Activated CD4-positive, alpha-beta memory T cell treated with anti-CD3 and anti-CD28 coated beads for 36 hours (primary cell): ENCODE data around the gene TBCD. TPM values are rescaled to one million over a fixed set of nuclear protein-coding genes. Genes with fewer than 3 reads are reported as not detected.

Experiments
- CTCF ChIA-PET: fragments of 350-600 bp; sonication (Branson Sonifier 250); formaldehyde crosslinking; loops from one replicate; lab custom pipeline; 2021; ENCODE audit warnings: antibody characterized with exemption, inconsistent platforms; lab: Charles Lee
- POLR2A ChIA-PET: fragments of 350-600 bp; sonication (Branson Sonifier 250); formaldehyde crosslinking; loops from one replicate; lab custom pipeline; 2021; ENCODE audit warnings: antibody characterized with exemption; lab: Charles Lee
- DNase-seq: peaks from one replicate; pipeline ENCODE4 v3.0.0-alpha.2; 2020
- H3K27ac Mint-ChIP-seq: one replicate; pipeline ENCODE4 v1.8.0; 2021; ENCODE audit warnings: mixed read lengths
- H3K27me3 Mint-ChIP-seq: one replicate; pipeline ENCODE4 v1.8.0; 2021; ENCODE audit warnings: mixed read lengths
- H3K36me3 Mint-ChIP-seq: one replicate; pipeline ENCODE4 v1.8.0; 2021; ENCODE audit warnings: mixed read lengths
- H3K4me1 Mint-ChIP-seq: one replicate; pipeline ENCODE4 v1.8.0; 2021; ENCODE audit warnings: low read depth, mixed read lengths
- H3K4me3 Mint-ChIP-seq: one replicate; pipeline ENCODE4 v1.8.0; 2021; ENCODE audit warnings: mild to moderate bottlenecking, mixed read lengths
- H3K9me3 Mint-ChIP-seq: one replicate; pipeline ENCODE4 v1.8.0; 2021; ENCODE audit warnings: mixed read lengths
- intact Hi-C: fragments of 100-400 bp; cut with micrococcal nuclease; formaldehyde crosslinking; loops from one replicate; pipeline ENCODE4 v1.15.1; 2023
- total RNA-seq, 2 experiments: library from RNA; stranded (reverse); gene quantifications; one replicate each; pipeline ENCODE4 v1.2.3, GENCODE V29; 2021

The TBCD gene
- total RNA-seq, 2 experiments from 2014 or later, result 97.0 to 98.2 TPM

GRCh38 chr17:82910770-82911169 is 158.9 kb downstream of the TBCD start:
- Mint-ChIP-seq H3K9me3 (no peaks in the 10 kb centered on the region), H3K36me3 (peaks cover 9% of the 10 kb centered on the region), H3K27ac (no peak overlapping the region), H3K27me3 (no peaks in the 10 kb centered on the region), H3K4me1 (peaks cover 4% of the 10 kb centered on the region), H3K4me3 (no peak overlapping the region)
- ChIA-PET CTCF (no interaction called here), POLR2A (interaction anchor here (1.0 kb wide), 1 partner anchor 169 kb away, joined by 3 read pairs; the partner anchor contains the start of gene METRNL)
- intact Hi-C loops, result no loop called here
- DNase-seq, result no peak

GRCh38 chr17:82911822-82912221 is 160.0 kb downstream of the TBCD start:
- no peak overlapping the region for H3K27ac Mint-ChIP-seq
- POLR2A ChIA-PET, result no interaction called here
- DNase-seq, result no peak
- H3K4me3 Mint-ChIP-seq, result no peak overlapping the region
- intact Hi-C loops, result no loop called here
- CTCF ChIA-PET, result interaction anchor here (0.8 kb wide), 1 partner anchor 130 kb away, joined by 4 read pairs; no protein-coding TSS in a partner anchor
- H3K4me1 Mint-ChIP-seq, result peaks cover 4% of the 10 kb centered on the region
- peaks cover 12% of the 10 kb centered on the region for H3K36me3 Mint-ChIP-seq
- no peaks in the 10 kb centered on the region for H3K27me3 Mint-ChIP-seq
- H3K9me3 Mint-ChIP-seq, result no peaks in the 10 kb centered on the region

GRCh38 chr17:82912484-82913089 is 160.7 kb downstream of the TBCD start:
- DNase-seq, result no peak

GRCh38 chr17:82913304-82914043 is 161.6 kb downstream of the TBCD start:
- Mint-ChIP-seq H3K9me3 (no peaks in the 10 kb centered on the region), H3K27ac (no peak overlapping the region), H3K36me3 (peaks cover 15% of the 10 kb centered on the region), H3K27me3 (no peaks in the 10 kb centered on the region), H3K4me1 (peaks cover 4% of the 10 kb centered on the region), H3K4me3 (no peak overlapping the region)
- POLR2A ChIA-PET, result no interaction called here
- no peak for DNase-seq
- intact Hi-C loops, result no loop called here
- CTCF ChIA-PET, result interaction anchor here (0.8 kb wide), 1 partner anchor 19 kb away, joined by 3 read pairs; no protein-coding TSS in a partner anchor

More at GRCh38 chr17:82912484-82913089, 160.7 kb downstream of the TBCD start:
- intact Hi-C loops, result no loop called here
- Mint-ChIP-seq H3K4me3 (no peak overlapping the region), H3K9me3 (no peaks in the 10 kb centered on the region), H3K36me3 (peaks cover 12% of the 10 kb centered on the region), H3K27me3 (no peaks in the 10 kb centered on the region), H3K27ac (no peak overlapping the region), H3K4me1 (peaks cover 4% of the 10 kb centered on the region)
- CTCF ChIA-PET, result no interaction called here
- POLR2A ChIA-PET, result no interaction called here

- no peaks in the 10 kb centered on the region for H3K9me3 Mint-ChIP-seq
- ChIA-PET CTCF (interaction anchor here (1.3 kb wide), 1 partner anchor 132 kb away, joined by 7 read pairs; no protein-coding TSS in a partner anchor), POLR2A (no interaction called here)
- no peak for DNase-seq
- H3K4me3 Mint-ChIP-seq, result no peak overlapping the region
- H3K27ac Mint-ChIP-seq, result no peak overlapping the region
- H3K4me1 Mint-ChIP-seq, result peaks cover 2% of the 10 kb centered on the region
- intact Hi-C loops, result no loop called here
- H3K36me3 Mint-ChIP-seq, result peaks cover 15% of the 10 kb centered on the region
- H3K27me3 Mint-ChIP-seq, result no peaks in the 10 kb centered on the region
These were observed 162.5 kb downstream of the TBCD start for GRCh38 chr17:82914375-82914774.

- no peak overlapping the region for H3K4me3 Mint-ChIP-seq
- ChIA-PET CTCF (interaction anchor here (1.3 kb wide), 1 partner anchor 133 kb away, joined by 7 read pairs; no protein-coding TSS in a partner anchor), POLR2A (no interaction called here)
- intact Hi-C loops, result no loop called here
- H3K27me3 Mint-ChIP-seq, result no peaks in the 10 kb centered on the region
- H3K9me3 Mint-ChIP-seq, result no peaks in the 10 kb centered on the region
- H3K27ac Mint-ChIP-seq, result no peak overlapping the region
- DNase-seq, result no peak
- H3K4me1 Mint-ChIP-seq, result no peaks in the 10 kb centered on the region
- H3K36me3 Mint-ChIP-seq, result peaks cover 17% of the 10 kb centered on the region
These were observed 163.3 kb downstream of the TBCD start for GRCh38 chr17:82915010-82915756.

GRCh38 chr17:82915757-82916027 is 163.8 kb downstream of the TBCD start:
- ChIA-PET CTCF (interaction anchor here (1.3 kb wide), 1 partner anchor 134 kb away, joined by 7 read pairs; no protein-coding TSS in a partner anchor), POLR2A (no interaction called here)
- no peaks in the 10 kb centered on the region for H3K27me3 Mint-ChIP-seq
- intact Hi-C loops, result no loop called here
- H3K4me1 Mint-ChIP-seq, result no peaks in the 10 kb centered on the region
- H3K4me3 Mint-ChIP-seq, result no peak overlapping the region
- H3K27ac Mint-ChIP-seq, result no peak overlapping the region
- H3K9me3 Mint-ChIP-seq, result no peaks in the 10 kb centered on the region
- DNase-seq, result no peak
- H3K36me3 Mint-ChIP-seq, result peaks cover 17% of the 10 kb centered on the region

GRCh38 chr17:82917699-82918345 is 166.0 kb downstream of the TBCD start:
- intact Hi-C loops, result no loop called here
- H3K27me3 Mint-ChIP-seq, result no peaks in the 10 kb centered on the region
- peaks cover 15% of the 10 kb centered on the region for H3K36me3 Mint-ChIP-seq
- CTCF ChIA-PET, result interaction anchor here (0.9 to 2.1 kb wide), 5 partner anchors 14 to 137 kb away, joined by 3 to 20 read pairs (median 4); no protein-coding TSS in a partner anchor
- no peak overlapping the region for H3K27ac Mint-ChIP-seq
- peak; percentile 52 for DNase-seq
- POLR2A ChIA-PET, result no interaction called here
- no peak overlapping the region for H3K4me3 Mint-ChIP-seq
- no peaks in the 10 kb centered on the region for H3K4me1 Mint-ChIP-seq
- no peaks in the 10 kb centered on the region for H3K9me3 Mint-ChIP-seq

GRCh38 chr17:82918508-82918907 is 166.6 kb downstream of the TBCD start:
- Mint-ChIP-seq H3K36me3 (peaks cover 19% of the 10 kb centered on the region), H3K4me3 (no peak overlapping the region), H3K27ac (no peak overlapping the region), H3K27me3 (no peaks in the 10 kb centered on the region), H3K9me3 (no peaks in the 10 kb centered on the region), H3K4me1 (no peaks in the 10 kb centered on the region)
- CTCF ChIA-PET, result interaction anchor here (1.4 to 1.5 kb wide), 2 partner anchors 13 to 60 kb away, joined by 3 to 4 read pairs; no protein-coding TSS in a partner anchor
- DNase-seq, result no peak
- intact Hi-C loops, result no loop called here
- POLR2A ChIA-PET, result no interaction called here

- H3K27me3 Mint-ChIP-seq, result no peaks in the 10 kb centered on the region
- peaks cover 17% of the 10 kb centered on the region for H3K36me3 Mint-ChIP-seq
- ChIA-PET CTCF (no interaction called here), POLR2A (no interaction called here)
- H3K4me1 Mint-ChIP-seq, result no peaks in the 10 kb centered on the region
- intact Hi-C loops, result no loop called here
- H3K27ac Mint-ChIP-seq, result no peak overlapping the region
- no peak overlapping the region for H3K4me3 Mint-ChIP-seq
- H3K9me3 Mint-ChIP-seq, result no peaks in the 10 kb centered on the region
- no peak for DNase-seq
These were observed 168.3 kb downstream of the TBCD start for GRCh38 chr17:82920150-82920549.

- H3K9me3 Mint-ChIP-seq, result no peaks in the 10 kb centered on the region
- H3K4me3 Mint-ChIP-seq, result no peak overlapping the region
- ChIA-PET CTCF (no interaction called here), POLR2A (no interaction called here)
- H3K27ac Mint-ChIP-seq, result no peak overlapping the region
- H3K4me1 Mint-ChIP-seq, result no peaks in the 10 kb centered on the region
- peaks cover 15% of the 10 kb centered on the region for H3K36me3 Mint-ChIP-seq
- H3K27me3 Mint-ChIP-seq, result no peaks in the 10 kb centered on the region
- DNase-seq, result no peak
- intact Hi-C loops, result no loop called here
These were observed 168.8 kb downstream of the TBCD start for GRCh38 chr17:82920715-82921114.

- intact Hi-C loops, result no loop called here
- POLR2A ChIA-PET, result no interaction called here
- Mint-ChIP-seq H3K27me3 (no peaks in the 10 kb centered on the region), H3K36me3 (peaks cover 15% of the 10 kb centered on the region), H3K4me1 (no peaks in the 10 kb centered on the region), H3K9me3 (no peaks in the 10 kb centered on the region), H3K27ac (no peak overlapping the region), H3K4me3 (no peak overlapping the region)
- DNase-seq, result no peak
- CTCF ChIA-PET, result no interaction called here
These were observed 169.6 kb downstream of the TBCD start for GRCh38 chr17:82921426-82921825.
